Transverse colon (tissue), 4 donors: ENCODE measurements around the gene CDC14B. TPM values are rescaled to one million over a fixed set of nuclear protein-coding genes. Genes with fewer than 3 reads are reported as not detected.

Experiments used
- DNase-seq: peaks from one replicate; pipeline ENCODE4 v3.0.0-alpha.2; 2019
- H3K27ac ChIP-seq, 4 donors: fragments of 200-600 bp; sonication (generic); 2 replicates each; pipeline ENCODE4 v1.5.1; 2016 to 2018; ENCODE audit warnings: inconsistent platforms in 4 of 4
- H3K27me3 ChIP-seq: fragments of 200-600 bp; sonication (generic); 2 replicates; pipeline ENCODE4 v1.5.1; 2017; ENCODE audit warnings: inconsistent platforms
- H3K36me3 ChIP-seq, 4 donors: fragments of 200-600 bp; sonication (generic); 2 replicates each; pipeline ENCODE4 v1.5.1; 2017 to 2019; ENCODE audit warnings: inconsistent platforms in 4 of 4
- H3K4me1 ChIP-seq, 4 donors: fragments of 200-600 bp; sonication (generic); 2 replicates each; pipeline ENCODE4 v1.5.1; 2017 to 2020; ENCODE audit warnings: inconsistent platforms in 4 of 4
- H3K4me3 ChIP-seq, 4 donors: fragments of 200-600 bp; sonication (generic); 1 replicate in 1 of 4; 2 replicates in 3 of 4; pipeline versions ENCODE4 v1.5.1 to v1.6.1; 2017 to 2019; ENCODE audit warnings: inconsistent platforms in 4 of 4
- H3K9me3 ChIP-seq, 2 donors: fragments of 200-600 bp; sonication (generic); 2 replicates each; pipeline ENCODE4 v1.5.1; 2017 to 2019; ENCODE audit warnings: inconsistent platforms in 2 of 2
- CTCF ChIP-seq, 5 experiments: fragments of 200-600 bp in 3 of 5; fragments of 450-650 bp in 2 of 5; sonication (generic) in 3 of 5; IDR thresholded peaks; 1 replicate in 2 of 5; 2 replicates in 3 of 5; pipeline ENCODE4 v1.5.1; 2016 to 2017; ENCODE audit warnings: antibody characterized with exemption in 5 of 5, inconsistent platforms in 3 of 5, mild to moderate bottlenecking in 2 of 5, moderate library complexity in 1 of 5
- EP300 ChIP-seq: sonication (generic); formaldehyde crosslinking; IDR thresholded peaks from one replicate; pipeline ENCODE4 v1.6.1; 2017; ENCODE audit warnings: antibody characterized with exemption, low read depth
- POLR2A ChIP-seq: fragments of 450-650 bp; IDR thresholded peaks from one replicate; pipeline ENCODE4 v1.6.1; 2016; ENCODE audit warnings: antibody characterized with exemption, mild to moderate bottlenecking, moderate library complexity
- POLR2AphosphoS5 ChIP-seq, 3 donors: sonication (generic); formaldehyde crosslinking; IDR thresholded peaks; one replicate each; pipeline ENCODE4 v1.6.1; 2016; ENCODE audit warnings: antibody characterized with exemption in 3 of 3
- WGBS, 2 donors: methylation state at CpG; one replicate each; pipeline ENCODE4 v1.1.5; 2018; ENCODE audit warnings: low coverage in 1 of 2; 5-methylcytosine and 5-hydroxymethylcytosine counted together
- in situ Hi-C, 4 donors: fragments of 200-750 bp; cut with MboI; loops; one replicate each; pipeline versions ENCODE4 v1.15.0 to v1.15.1; 2017; ENCODE audit warnings: low sequenced_read_pairs in 3 of 4, low pct_ligation_motif_present in 1 of 4, low pct_unique_long_range_greater_than_20kb in 1 of 4
- intact Hi-C: fragments of 100-400 bp; cut with DNase I; formaldehyde crosslinking; loops from one replicate; pipeline ENCODE4 v1.15.1; 2023; ENCODE audit warnings: low total_unique reads
- total RNA-seq, 4 donors: library from RNA; depleted of rRNA; stranded (reverse); fragments of >200 nt; gene quantifications; one replicate each; pipeline ENCODE4 v1.1.0, GENCODE V29; 2016

Gene CDC14B
- total RNA-seq, 4 donors from 2014 or later = 18.0 to 22.3 (median 20.9) TPM

- TF ChIP-seq EP300 (no peak), CTCF (IDR thresholded peaks at IDR 0.05) (peak; percentile 60 to 85 (median 71)), POLR2AphosphoS5 (IDR thresholded peaks at IDR 0.05) (peak; percentile 13 to 65 (median 63)), POLR2A (peak; percentile 66)
- 0% methylated on average over 55 of the region's 59 CpGs; no CpG with 5 or more reads in 1 of the 2 donors for WGBS, 2 donors
- peaks cover 0 to 34% (median 14%) of the 10 kb centered on the region in 4 donors for H3K4me1 ChIP-seq
- peak overlapping the region; percentile 75 to 83 (median 82) for H3K4me3 ChIP-seq
- no peaks in the 10 kb centered on the region for H3K27me3 ChIP-seq
- peak; percentile 90 for DNase-seq
- in situ Hi-C loops (loop anchor here in 1 of 4 donors (10.0 kb wide), 1 partner anchor 98 kb away; no protein-coding TSS in a partner anchor), intact Hi-C loops (loop anchor here (1.0 kb wide), 1 partner anchor 88 kb away; no protein-coding TSS in a partner anchor)
- H3K27ac ChIP-seq = peak overlapping the region; percentile 95 to 97 (median 97)
- peaks cover 0 to 6% (median 3%) of the 10 kb centered on the region in 4 donors for H3K36me3 ChIP-seq
- H3K9me3 ChIP-seq = no peaks in the 10 kb centered on the region
These were observed 53.0 kb downstream of the CDC14B start for GRCh38 chr9:96566498-96567202.

GRCh38 chr9:96565671-96566497 is 53.8 kb downstream of the CDC14B start:
- 4 to 11% methylated on average over 8 of the region's 8 CpGs for WGBS, 2 donors
- no peaks in the 10 kb centered on the region for H3K9me3 ChIP-seq
- in situ Hi-C loops (loop anchor here in 1 of 4 donors (10.0 kb wide), 1 partner anchor 99 kb away; no protein-coding TSS in a partner anchor), intact Hi-C loops (no loop called here)
- peak overlapping the region; percentile 95 to 97 (median 97) for H3K27ac ChIP-seq
- H3K27me3 ChIP-seq = no peaks in the 10 kb centered on the region
- TF ChIP-seq EP300 (no peak), POLR2A (no peak), CTCF (IDR thresholded peaks at IDR 0.05) (no peak), POLR2AphosphoS5 (IDR thresholded peaks at IDR 0.05) (no peak)
- H3K36me3 ChIP-seq = peaks cover 0 to 6% (median 3%) of the 10 kb centered on the region in 4 donors
- DNase-seq = peak; percentile 13
- peaks cover 0 to 34% (median 14%) of the 10 kb centered on the region in 4 donors for H3K4me1 ChIP-seq
- peak overlapping the region; percentile 75 to 83 (median 82) for H3K4me3 ChIP-seq

- WGBS, 2 donors = 56 to 65% methylated on average over 3 to 4 of the region's 4 CpGs
- Histone ChIP-seq H3K36me3 (peaks cover 0 to 6% (median 3%) of the 10 kb centered on the region in 4 donors), H3K27ac (peak overlapping the region in 1 of 4 donors; percentile 3), H3K4me3 (no peak overlapping the region), H3K4me1 (peaks cover 0 to 42% (median 15%) of the 10 kb centered on the region in 4 donors), H3K9me3 (no peaks in the 10 kb centered on the region), H3K27me3 (no peaks in the 10 kb centered on the region)
- intact Hi-C loops (no loop called here), in situ Hi-C loops (loop anchor here in 1 of 4 donors (10.0 kb wide), 1 partner anchor 101 kb away; no protein-coding TSS in a partner anchor)
- TF ChIP-seq CTCF (IDR thresholded peaks at IDR 0.05) (no peak), POLR2A (no peak), EP300 (no peak), POLR2AphosphoS5 (IDR thresholded peaks at IDR 0.05) (no peak)
- DNase-seq = no peak
These were observed 55.4 kb downstream of the CDC14B start for GRCh38 chr9:96564217-96564616.
